GM12865 (cell line): ENCODE measurements around the gene MED23.

Experiments used
- DNase-seq: peaks from one replicate; pipeline ENCODE4 v3.0.0; 2010; ENCODE audit warnings: low read depth
- H3K4me3 ChIP-seq: 2 replicates; pipeline ENCODE4 v1.5.1; 2011; ENCODE audit warnings: mild to moderate bottlenecking, low read depth, low read length, control low read depth
- TF ChIP-seq, protein P1 (sequence below): IDR thresholded peaks from 2 replicates; pipeline ENCODE4 v1.5.1; 2011; ENCODE audit warnings: low read length, control low read depth, low read depth, inconsistent platforms; ENCODE audit not compliant: insufficient read depth; ENCODE audit errors: missing control alignments

MED23 gene

GRCh38 chr6:131523988-131524673 lies 103.9 kb downstream of the MED23 start:
- H3K4me3 ChIP-seq: no peak overlapping the region
- DNase-seq: no peak
- TF ChIP-seq, protein P1, sequence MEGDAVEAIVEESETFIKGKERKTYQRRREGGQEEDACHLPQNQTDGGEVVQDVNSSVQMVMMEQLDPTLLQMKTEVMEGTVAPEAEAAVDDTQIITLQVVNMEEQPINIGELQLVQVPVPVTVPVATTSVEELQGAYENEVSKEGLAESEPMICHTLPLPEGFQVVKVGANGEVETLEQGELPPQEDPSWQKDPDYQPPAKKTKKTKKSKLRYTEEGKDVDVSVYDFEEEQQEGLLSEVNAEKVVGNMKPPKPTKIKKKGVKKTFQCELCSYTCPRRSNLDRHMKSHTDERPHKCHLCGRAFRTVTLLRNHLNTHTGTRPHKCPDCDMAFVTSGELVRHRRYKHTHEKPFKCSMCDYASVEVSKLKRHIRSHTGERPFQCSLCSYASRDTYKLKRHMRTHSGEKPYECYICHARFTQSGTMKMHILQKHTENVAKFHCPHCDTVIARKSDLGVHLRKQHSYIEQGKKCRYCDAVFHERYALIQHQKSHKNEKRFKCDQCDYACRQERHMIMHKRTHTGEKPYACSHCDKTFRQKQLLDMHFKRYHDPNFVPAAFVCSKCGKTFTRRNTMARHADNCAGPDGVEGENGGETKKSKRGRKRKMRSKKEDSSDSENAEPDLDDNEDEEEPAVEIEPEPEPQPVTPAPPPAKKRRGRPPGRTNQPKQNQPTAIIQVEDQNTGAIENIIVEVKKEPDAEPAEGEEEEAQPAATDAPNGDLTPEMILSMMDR: no peak
